ENCODE results near the gene KIF25.

KIF25 gene

DNA sequence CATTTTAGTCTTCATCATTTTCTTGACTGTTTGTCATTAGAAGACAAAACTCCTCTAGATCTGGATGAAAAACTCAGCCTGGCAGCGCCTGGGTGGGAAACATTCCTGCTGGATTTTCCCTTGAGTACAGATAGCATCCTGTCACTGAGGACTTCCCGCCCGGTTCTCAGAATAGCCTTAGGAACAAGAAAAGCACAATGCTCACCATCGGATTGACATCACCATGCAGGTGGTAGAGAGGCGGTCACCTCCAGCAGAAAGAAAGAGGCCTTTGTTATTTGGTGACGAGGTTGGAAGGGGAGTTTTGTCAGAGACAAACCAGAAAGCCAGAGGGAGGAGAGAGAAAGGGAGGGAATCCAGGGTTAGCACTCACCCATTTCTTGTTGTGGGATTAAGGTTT is 39.8 kb downstream of the KIF25 start:
- TF ChIP-seq FOXP2 (optimal IDR thresholded peaks at IDR 0.05; ENCODE audit: borderline replicate concordance, extremely low read depth, extremely low read length, insufficient read depth): no peak
- no peak for TF ChIP-seq POLR2AphosphoS5 (IDR thresholded peaks at IDR 0.05; ENCODE audit: low read depth, low read length)
- TF ChIP-seq TAF1 (IDR thresholded peaks at IDR 0.05; ENCODE audit: borderline replicate concordance, insufficient read depth, low read length): no peak
- TF ChIP-seq, protein P1, sequence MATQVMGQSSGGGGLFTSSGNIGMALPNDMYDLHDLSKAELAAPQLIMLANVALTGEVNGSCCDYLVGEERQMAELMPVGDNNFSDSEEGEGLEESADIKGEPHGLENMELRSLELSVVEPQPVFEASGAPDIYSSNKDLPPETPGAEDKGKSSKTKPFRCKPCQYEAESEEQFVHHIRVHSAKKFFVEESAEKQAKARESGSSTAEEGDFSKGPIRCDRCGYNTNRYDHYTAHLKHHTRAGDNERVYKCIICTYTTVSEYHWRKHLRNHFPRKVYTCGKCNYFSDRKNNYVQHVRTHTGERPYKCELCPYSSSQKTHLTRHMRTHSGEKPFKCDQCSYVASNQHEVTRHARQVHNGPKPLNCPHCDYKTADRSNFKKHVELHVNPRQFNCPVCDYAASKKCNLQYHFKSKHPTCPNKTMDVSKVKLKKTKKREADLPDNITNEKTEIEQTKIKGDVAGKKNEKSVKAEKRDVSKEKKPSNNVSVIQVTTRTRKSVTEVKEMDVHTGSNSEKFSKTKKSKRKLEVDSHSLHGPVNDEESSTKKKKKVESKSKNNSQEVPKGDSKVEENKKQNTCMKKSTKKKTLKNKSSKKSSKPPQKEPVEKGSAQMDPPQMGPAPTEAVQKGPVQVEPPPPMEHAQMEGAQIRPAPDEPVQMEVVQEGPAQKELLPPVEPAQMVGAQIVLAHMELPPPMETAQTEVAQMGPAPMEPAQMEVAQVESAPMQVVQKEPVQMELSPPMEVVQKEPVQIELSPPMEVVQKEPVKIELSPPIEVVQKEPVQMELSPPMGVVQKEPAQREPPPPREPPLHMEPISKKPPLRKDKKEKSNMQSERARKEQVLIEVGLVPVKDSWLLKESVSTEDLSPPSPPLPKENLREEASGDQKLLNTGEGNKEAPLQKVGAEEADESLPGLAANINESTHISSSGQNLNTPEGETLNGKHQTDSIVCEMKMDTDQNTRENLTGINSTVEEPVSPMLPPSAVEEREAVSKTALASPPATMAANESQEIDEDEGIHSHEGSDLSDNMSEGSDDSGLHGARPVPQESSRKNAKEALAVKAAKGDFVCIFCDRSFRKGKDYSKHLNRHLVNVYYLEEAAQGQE (IDR thresholded peaks at IDR 0.05; ENCODE audit: insufficient read depth in 1 of 2, low read depth in 2 of 2, low read length in 2 of 2): no peak
- no peak for TF ChIP-seq SIN3A (IDR thresholded peaks at IDR 0.05; ENCODE audit: borderline replicate concordance, insufficient read depth, low read length)

DNA sequence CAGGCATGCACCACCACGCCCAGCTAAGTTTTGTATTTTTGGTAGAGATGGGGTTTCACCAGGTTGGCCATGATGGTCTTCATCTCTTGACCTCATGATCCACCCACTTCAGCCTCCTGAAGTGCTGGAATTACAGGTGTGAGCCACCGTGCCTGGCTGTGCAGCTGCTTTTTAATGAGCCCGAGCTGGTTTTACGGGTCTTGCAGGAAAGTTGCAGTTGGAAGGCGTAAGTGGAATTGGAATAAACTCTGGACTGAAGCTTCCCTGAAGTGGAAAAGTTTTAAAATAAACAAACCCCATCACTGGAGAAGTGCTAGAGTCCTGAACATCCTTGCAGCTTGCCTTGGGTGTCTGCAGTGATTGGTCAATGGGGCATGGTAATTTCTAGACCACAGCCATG is 40.4 kb downstream of the KIF25 start:
- TF ChIP-seq FOXP2 (optimal IDR thresholded peaks at IDR 0.05; ENCODE audit: borderline replicate concordance, extremely low read depth, extremely low read length, insufficient read depth): no peak
- no peak for TF ChIP-seq POLR2AphosphoS5 (IDR thresholded peaks at IDR 0.05; ENCODE audit: low read depth, low read length)
- no peak for TF ChIP-seq SIN3A (IDR thresholded peaks at IDR 0.05; ENCODE audit: borderline replicate concordance, insufficient read depth, low read length)
- TF ChIP-seq TAF1 (IDR thresholded peaks at IDR 0.05; ENCODE audit: borderline replicate concordance, insufficient read depth, low read length): no peak
- TF ChIP-seq, protein P1 (IDR thresholded peaks at IDR 0.05; ENCODE audit: insufficient read depth in 1 of 2, low read depth in 2 of 2, low read length in 2 of 2): no peak

DNA sequence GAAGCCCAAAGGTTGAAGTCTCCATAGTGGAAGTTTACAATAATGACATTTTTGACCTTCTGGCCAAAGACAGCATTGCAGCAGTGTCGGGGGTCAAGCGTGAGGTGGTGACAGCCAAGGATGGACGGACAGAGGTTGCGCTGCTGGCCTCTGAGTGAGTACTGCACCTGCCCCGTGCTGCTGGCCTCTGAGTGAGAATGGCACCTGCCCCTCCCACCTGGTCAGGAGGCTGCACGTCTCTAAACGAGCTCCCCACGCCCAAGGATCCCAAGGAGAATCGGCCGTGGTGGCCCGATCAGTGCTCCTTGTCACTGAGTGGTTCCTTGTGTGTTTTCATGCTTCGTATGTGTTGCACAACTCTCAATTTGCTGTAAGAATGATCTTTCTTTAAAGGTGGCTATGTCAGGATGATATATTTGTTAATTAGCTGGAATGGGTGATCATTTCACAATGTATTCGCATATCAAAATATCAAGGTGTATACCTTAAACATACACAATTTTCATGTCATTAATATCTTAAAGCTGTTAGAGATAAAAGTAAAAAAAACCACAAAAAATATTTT is 41.2 kb downstream of the KIF25 start:
- TF ChIP-seq, protein P1 (IDR thresholded peaks at IDR 0.05; ENCODE audit: insufficient read depth in 1 of 2, low read depth in 2 of 2, low read length in 2 of 2): no peak
- TF ChIP-seq FOXP2 (optimal IDR thresholded peaks at IDR 0.05; ENCODE audit: borderline replicate concordance, extremely low read depth, extremely low read length, insufficient read depth) (no peak), SIN3A (IDR thresholded peaks at IDR 0.05; ENCODE audit: borderline replicate concordance, insufficient read depth, low read length) (no peak), TAF1 (IDR thresholded peaks at IDR 0.05; ENCODE audit: borderline replicate concordance, insufficient read depth, low read length) (no peak), POLR2AphosphoS5 (IDR thresholded peaks at IDR 0.05; ENCODE audit: low read depth, low read length) (no peak)

DNA sequence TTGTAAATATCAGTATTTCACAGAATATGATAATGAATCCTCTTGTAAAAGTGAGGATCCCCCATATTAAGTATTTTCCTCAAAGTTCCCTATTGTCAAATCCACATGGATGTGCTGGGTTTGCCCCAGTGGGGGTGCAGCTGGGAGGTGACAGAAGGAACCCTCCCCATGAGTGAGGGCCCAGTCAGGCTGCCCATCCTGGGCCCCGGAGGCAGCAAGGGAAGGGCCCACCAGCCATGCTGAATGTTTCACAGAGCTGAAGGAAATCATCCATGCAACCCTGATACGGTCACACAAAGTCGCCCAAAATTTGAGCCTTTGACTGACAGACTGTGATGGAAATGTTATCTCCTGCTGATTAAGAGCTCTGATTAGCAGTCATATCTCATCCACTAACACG is 41.8 kb downstream of the KIF25 start:
- TF ChIP-seq POLR2AphosphoS5 (IDR thresholded peaks at IDR 0.05; ENCODE audit: low read depth, low read length) (no peak), FOXP2 (optimal IDR thresholded peaks at IDR 0.05; ENCODE audit: borderline replicate concordance, extremely low read depth, extremely low read length, insufficient read depth) (no peak), TAF1 (IDR thresholded peaks at IDR 0.05; ENCODE audit: borderline replicate concordance, insufficient read depth, low read length) (no peak), SIN3A (IDR thresholded peaks at IDR 0.05; ENCODE audit: borderline replicate concordance, insufficient read depth, low read length) (no peak)
- TF ChIP-seq, protein P1 (IDR thresholded peaks at IDR 0.05; ENCODE audit: insufficient read depth in 1 of 2, low read depth in 2 of 2, low read length in 2 of 2): no peak

All from PFSK-1 (cell line).